Stomach (tissue), 4 donors: ENCODE data around the gene ROBO1.

Experiments
- EP300 ChIP-seq: sonication (generic); formaldehyde crosslinking; IDR thresholded peaks from one replicate; pipeline ENCODE4 v1.6.1; 2017; ENCODE audit warnings: antibody characterized with exemption
- POLR2A ChIP-seq, 4 donors: fragments of 450-650 bp; IDR thresholded peaks; one replicate each; pipeline ENCODE4 v1.6.1; 2016; ENCODE audit warnings: antibody characterized with exemption in 4 of 4, control low read depth in 2 of 4, mild to moderate bottlenecking in 1 of 4, moderate library complexity in 1 of 4
- POLR2AphosphoS5 ChIP-seq, 3 donors: sonication (generic); formaldehyde crosslinking; IDR thresholded peaks; one replicate each; pipeline ENCODE4 v1.6.1; 2016; ENCODE audit warnings: antibody characterized with exemption in 3 of 3
- TF ChIP-seq, protein P1 (sequence below), 7 experiments: fragments of 450-650 bp in 4 of 7; fragments of 200-600 bp in 3 of 7; sonication (generic) in 3 of 7; IDR thresholded peaks; one replicate each; pipeline ENCODE4 v1.5.1; 2016 to 2019; ENCODE audit warnings: antibody characterized with exemption in 7 of 7, control low read depth in 2 of 7, mild to moderate bottlenecking in 1 of 7

DNA sequence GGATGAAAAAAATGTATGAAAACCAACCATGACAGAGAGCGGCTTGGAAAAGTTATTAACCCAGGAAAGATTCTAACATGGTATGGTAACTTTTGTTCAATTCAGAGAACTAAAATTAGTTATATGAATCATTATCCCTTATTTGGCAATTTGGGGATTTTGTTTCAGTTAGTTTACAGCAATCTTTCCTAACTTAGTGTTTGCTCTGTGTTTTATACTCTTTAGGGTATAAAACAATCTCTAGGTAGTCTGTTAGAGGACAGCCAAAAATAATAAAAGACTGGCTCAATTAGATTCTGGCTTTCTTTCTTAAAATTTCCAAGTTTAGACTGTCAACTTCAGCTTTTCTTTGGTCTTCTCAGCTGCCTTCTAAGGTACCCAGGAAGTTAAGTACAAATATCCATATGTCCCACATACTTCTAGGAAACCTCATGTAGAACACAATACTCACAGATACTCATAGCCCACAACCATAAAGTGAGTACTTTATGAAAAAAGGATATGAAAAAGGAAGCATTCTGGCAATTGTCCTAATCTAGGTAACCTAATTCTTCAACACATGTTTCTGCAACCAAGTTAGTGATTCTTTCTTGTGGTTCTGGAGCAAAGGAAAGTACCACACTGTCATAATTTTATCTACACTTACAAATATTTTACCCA lies 849.3 kb downstream of the ROBO1 start:
- TF ChIP-seq POLR2AphosphoS5 (IDR thresholded peaks at IDR 0.05), result no peak
- TF ChIP-seq, protein P1, sequence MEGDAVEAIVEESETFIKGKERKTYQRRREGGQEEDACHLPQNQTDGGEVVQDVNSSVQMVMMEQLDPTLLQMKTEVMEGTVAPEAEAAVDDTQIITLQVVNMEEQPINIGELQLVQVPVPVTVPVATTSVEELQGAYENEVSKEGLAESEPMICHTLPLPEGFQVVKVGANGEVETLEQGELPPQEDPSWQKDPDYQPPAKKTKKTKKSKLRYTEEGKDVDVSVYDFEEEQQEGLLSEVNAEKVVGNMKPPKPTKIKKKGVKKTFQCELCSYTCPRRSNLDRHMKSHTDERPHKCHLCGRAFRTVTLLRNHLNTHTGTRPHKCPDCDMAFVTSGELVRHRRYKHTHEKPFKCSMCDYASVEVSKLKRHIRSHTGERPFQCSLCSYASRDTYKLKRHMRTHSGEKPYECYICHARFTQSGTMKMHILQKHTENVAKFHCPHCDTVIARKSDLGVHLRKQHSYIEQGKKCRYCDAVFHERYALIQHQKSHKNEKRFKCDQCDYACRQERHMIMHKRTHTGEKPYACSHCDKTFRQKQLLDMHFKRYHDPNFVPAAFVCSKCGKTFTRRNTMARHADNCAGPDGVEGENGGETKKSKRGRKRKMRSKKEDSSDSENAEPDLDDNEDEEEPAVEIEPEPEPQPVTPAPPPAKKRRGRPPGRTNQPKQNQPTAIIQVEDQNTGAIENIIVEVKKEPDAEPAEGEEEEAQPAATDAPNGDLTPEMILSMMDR (IDR thresholded peaks at IDR 0.05), result no peak
- no peak for TF ChIP-seq POLR2A (IDR thresholded peaks at IDR 0.05)
- TF ChIP-seq EP300, result no peak
